Measurements from ENCODE around the gene TTYH2.

TTYH2 gene

DNA sequence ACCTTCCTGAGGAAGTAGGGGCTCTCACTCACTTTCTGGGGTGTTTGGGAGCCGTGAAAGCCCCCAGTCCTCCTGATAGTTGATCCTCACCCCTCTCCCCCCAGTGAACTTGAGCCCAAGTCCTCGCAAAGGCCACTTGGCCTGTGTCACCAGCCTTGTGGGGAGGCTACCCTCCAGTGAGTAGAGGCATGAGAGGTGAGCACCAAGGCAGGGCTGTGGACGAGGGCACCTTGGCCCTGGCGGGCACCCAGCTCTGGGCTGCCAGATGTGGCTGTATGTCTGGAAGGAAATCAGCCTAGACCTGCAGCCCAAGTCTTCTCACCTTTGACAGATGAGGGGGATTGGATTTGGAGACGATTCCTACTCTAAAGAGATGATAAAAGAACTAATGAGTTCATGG is 3.1 kb downstream of the TTYH2 start:
- no peak for DNase-seq (ENCODE audit: low read depth)

DNA sequence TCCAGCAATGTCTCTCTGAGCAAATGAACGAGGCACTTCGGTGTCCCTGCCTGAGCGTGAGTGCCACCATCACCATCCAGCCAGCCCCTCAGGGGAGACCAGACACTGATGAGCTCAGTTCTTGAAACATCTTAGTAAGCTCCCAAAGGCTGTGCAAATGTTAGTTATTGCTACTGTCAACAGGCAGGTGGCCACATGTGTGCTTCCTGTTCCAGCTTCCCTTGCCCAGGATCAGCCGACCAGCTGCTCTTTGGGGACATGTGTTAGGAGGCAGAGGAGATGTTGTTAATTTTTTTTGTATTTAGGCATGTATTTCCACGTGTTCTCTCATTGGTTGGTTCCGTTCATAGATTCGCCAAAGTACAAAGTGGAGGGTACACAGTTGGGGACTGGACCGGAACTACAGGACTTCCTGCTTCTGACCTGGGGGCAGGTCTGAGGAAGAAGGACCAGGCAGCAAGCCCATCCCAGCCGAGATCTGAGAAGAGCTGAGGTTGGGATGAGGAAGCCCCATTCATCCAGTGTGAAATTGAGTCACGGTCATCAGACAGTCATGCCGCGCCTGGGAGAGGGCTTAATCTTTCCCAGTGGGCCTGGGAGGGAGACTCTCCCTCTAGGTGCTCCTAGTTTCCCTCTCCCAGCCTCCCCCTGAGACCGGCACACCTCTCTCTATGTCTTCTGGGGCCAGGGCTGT is 3.8 kb downstream of the TTYH2 start:
- DNase-seq (ENCODE audit: low read depth) = no peak

DNA sequence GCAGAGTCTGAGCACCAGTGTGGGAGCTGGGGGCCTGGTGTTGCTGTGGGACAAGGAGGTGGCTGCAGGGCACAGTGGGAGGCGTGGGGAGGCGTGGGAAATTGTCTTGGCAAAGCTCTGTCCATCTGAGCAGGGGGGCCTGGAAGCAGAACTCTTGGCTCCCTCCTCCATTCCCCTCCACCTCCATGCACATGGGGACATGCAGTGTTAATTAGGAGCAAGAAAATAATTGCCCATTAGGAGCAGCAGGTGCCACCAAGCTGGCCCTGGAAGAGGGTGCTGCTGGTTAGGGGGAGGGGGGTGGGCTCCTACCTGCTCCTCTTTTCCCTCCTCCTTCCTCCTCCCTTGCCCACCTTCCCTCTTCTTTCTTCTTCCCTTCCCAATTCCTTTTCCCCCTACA is 4.5 kb downstream of the TTYH2 start:
- no peak for DNase-seq (ENCODE audit: low read depth)

DNA sequence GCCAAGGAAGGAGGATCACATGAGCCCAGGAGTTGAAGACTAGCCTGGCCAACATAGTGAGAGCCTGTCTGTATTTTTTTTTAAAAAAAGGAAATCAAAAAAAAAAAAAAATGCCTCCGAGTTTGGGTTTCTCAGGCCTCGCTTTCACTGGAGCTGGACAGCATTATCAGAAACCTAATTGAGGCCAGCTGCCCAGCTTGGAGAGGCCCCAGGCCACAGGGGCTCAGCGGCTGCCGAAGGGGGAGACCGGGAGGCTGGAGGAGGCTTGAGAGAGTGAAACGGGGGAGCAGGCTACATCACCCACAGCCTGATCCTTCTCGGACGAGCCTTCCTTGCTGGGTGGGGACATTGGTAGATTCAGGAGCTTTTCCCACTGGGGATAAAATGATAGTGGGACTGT is 5.1 kb downstream of the TTYH2 start:
- DNase-seq (ENCODE audit: low read depth) = no peak

DNA sequence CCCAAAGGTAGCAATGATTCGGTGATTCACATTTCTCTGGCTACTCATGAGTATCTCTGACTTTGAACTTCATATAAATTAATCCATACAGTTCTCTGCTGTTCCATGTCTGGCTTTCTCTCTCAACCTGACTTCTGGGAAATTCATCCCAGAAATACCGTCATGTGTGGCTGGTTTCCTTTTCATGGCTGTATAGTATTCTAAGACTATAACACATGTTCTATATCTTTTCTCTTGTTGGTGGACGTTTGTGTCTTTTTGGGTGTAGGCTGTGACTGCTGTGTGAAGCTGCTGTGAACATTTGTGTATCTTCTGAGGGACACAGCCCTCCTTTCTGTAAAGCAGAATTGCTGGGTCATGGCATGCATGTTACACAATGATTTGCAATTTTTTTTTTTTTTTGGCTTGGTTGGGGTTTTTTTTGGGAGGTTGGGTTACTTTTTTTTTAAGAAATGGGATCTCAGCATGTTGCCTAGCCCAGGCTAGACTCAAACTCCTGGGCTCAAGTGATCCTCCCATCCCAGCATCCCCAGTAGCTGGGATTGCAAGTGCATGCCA is 6.3 kb downstream of the TTYH2 start:
- DNase-seq (ENCODE audit: low read depth) = no peak

DNA sequence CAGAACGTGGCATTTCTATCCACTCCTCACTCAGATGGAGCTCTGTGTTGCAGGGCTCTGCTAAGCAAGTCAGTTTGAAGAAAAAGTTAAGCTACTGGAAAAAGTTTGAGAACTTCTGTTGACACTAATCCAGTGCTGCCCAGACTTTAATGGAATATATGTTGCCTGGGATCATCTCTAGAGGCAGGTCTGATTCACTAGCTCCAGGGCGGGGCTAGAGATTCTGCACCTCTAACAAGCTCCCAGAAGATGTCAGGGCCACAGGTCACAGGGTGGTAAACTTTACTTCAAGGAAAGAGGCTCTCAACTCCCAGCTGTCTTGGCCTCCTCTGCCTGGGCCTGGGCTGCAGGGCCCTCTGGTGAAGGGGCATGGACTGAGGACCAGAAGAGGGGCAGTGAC is 6.8 kb downstream of the TTYH2 start:
- DNase-seq (ENCODE audit: low read depth) = no peak

DNA sequence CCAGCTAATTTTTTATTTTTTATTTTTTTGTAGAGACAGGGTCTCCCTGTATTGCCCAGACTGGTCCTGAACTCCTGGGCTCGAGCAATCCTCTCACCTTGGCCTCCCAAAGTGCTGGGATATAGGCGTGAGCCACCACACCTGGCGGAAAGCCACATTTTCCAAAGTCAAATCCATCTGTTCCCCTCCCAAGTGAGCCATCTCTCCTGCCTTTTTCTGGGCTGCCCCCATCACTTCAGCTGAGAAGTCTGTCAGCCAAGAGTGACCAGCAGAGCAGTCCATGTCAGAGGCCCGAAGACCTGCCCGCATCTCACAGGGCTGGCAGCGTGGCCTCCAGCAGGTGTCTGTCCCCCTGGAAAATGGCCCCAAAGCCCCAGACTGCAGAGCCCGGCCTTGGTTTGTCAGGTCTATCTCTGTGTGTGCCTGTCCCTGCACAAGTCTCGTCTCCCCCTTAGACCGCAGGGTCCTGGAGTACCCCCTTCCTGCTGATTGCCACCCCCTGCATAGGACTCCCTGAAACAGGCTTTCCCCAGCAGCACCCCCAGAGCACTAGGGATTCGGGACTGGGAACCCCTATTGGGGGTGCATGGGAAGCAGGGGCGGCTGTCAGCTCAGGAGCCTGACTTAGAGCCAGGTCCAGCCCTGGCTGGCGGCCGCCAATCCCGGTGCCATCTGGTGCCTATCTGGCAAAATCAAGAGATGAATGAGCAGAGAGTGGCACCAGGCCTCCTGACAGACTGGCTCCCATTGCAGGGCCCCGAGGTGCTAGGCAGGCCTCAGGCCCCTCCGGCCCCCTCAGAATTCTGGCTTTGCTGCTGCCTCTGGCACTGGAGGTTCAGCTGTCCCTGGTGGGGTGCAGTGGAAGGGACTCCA is 7.8 kb downstream of the TTYH2 start:
- no peak for DNase-seq (ENCODE audit: low read depth)

DNA sequence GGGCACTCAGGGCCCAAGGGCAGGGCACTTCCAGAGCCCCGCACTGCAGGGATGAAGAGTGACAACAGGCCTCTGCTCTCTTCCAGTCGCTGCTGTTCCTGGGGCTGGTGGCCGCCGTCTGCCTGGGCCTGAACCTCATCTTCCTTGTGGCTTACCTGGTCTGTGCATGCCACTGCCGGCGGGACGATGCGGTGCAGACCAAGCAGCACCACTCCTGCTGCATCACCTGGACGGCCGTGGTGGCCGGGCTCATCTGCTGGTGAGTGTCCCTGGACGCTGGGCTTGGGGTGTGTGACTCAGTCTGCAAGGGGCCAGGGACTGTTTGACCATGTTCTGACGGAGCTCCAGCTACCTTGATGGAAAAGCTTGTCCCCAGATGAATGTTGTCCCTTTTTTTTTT is 9.0 kb downstream of the TTYH2 start:
- DNase-seq (ENCODE audit: low read depth) = no peak

DNA sequence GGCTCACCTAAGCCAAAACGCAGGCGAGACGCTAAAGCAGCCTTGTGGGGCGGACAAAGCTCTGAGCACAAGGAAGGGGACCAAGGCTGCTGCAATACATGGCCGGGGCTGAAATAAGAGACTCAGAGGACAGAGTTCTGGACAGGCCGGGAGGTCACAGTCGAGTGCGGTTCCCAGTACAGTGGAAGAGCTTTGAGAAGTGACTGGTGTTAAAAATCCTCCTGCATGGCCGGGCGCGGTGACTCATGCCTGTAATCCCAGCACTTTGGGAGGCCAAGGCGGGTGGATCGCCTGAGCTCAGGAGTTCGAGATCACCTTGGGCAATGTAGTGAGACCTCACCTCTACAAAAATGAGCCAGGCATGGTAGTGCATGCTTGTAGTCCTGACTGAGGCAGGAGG is 10.5 kb downstream of the TTYH2 start:
- DNase-seq (ENCODE audit: low read depth) = no peak

DNA sequence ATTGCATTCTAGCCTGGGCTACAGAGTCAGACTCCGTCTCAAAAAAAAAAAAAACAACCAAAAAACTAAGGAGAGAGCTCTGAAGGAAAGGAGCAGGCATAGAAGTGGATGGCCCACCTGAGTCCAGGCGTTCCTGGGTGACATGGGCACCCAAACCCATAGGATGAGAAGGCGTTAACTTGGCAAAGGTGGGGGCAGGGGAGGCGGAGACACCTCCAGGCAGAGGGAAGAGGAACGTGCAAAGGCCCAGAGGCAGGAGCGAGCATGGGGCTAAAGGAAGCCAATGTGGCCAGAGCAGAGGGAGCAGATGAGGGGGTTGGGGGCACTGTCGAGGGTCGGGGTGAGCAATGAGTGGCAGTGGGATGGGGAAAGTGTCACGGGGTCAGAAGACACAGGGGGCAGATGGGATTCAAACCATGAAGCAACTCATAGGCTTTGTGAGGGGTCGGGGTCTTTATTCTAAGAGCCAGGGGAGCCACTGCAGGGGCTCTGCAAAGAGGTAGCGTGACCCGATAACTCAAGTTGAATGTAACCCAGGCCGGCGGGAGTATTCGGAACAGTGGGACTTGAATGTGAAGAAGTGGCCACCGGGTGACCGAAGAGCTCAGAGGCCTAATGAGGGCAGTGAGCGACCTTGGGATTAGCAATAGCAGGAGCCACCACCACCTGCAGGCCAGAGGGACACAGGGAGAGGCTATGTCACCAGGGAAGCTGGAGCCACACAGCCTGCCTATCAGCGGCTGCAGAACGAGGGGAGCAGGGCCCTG is 11.8 kb downstream of the TTYH2 start:
- DNase-seq (ENCODE audit: low read depth) = no peak

DNA sequence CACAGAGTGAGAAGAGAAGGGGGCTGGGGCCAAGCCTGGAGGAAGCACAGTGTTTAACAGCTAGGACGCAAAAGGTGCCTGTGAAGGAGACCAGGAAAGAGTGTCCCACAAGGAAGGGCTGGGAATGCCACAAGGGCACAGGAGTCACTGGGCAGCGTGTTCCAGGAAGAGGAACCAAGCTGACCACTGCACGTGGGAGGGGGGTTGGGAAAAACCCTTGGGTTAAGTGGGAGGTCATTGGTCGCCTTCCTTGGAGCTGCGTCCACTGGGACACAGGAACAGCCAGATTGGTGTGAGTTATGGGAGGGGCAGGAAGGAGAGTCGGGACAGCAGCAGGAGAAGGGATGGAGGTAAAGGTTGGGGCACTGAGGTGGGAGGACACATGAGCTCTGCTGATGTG is 12.9 kb downstream of the TTYH2 start:
- DNase-seq (ENCODE audit: low read depth) = no peak

DNA sequence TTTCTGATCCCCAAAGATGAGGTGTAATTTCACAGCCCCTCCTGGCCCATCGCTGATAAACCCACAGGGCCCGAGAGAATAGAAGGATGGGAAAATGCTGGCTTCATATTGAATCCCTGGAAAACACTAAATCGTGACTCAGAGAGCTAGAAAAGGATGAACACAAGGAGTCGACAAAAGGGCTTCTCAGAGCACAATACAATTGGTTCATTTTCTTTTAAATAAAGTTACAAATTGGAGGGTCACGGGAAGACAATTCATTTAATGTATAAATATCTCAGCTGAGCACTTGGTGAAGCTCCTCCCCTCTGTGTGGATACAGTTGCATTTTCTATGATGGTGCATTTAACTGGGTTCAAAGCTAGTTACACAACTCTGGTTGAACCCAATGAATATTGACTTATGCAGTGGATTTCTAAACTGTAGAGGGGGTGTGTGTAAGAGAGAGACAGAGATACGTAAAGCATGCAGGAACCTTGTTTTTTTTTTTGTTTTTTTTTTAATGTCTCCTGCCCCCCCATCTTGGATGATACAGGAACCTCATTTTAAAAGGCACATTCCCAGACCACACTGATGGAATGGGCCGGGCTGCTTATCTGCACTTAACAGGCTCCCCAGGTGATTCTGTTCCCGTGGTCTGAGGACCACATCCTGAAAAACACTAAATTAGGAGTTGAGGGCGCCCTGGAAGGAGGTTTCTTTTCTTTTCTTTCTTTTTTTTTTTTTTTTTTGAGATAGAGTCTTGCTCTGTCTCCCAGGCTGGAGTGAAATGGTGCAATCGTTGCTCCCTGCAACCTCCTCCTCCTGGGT is 14.1 kb downstream of the TTYH2 start:
- no peak for DNase-seq (ENCODE audit: low read depth)

DNA sequence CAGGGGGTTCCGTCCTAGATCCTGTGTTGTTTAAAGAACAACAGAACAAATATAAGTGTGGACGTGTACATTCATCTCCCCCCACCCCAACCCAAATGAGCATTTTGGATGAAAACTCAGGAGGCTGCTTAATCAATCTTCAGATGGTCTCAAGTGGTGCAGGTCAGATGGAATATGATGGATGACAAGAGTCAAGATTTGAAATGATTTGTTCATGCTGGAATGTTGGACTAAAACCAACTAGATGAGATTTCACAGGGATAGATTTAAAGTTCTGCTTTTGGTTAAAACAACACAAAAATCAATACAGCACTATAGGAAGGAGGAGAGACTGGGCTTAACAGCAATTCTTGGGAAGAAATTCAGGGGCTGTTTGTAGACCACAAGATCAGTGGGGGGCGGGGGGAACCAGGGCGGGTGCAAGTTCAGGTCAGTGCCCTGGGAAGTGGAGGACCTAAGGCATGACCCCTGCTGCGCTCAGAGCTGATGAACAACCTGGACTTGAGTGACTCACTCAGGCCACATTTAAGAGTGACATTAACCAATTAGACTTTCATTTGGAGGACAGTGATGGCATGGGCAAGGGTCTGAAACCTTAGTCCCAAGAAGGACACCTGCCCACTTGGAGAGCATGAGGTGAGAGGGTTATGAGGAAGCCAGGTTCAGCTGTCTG is 15.1 kb downstream of the TTYH2 start:
- DNase-seq (ENCODE audit: low read depth) = no peak

DNA sequence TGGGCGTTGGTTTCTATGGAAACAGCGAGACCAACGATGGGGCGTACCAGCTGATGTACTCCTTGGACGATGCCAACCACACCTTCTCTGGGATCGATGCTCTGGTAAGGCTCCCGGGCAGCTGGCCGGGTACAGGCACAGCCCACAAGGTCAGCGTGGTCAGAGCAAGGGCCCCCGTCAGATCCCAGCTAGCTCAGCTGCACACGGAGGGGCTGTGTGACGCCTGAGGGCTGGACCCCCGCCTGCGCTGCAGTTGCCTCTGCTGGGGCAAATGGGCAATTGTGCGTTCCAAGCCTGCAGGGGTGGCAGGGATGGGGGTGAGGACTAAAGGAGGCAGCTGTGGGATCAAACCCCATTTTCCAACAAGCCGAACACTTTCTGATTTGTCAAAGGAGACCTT is 17.5 kb downstream of the TTYH2 start:
- DNase-seq (ENCODE audit: low read depth) = no peak

DNA sequence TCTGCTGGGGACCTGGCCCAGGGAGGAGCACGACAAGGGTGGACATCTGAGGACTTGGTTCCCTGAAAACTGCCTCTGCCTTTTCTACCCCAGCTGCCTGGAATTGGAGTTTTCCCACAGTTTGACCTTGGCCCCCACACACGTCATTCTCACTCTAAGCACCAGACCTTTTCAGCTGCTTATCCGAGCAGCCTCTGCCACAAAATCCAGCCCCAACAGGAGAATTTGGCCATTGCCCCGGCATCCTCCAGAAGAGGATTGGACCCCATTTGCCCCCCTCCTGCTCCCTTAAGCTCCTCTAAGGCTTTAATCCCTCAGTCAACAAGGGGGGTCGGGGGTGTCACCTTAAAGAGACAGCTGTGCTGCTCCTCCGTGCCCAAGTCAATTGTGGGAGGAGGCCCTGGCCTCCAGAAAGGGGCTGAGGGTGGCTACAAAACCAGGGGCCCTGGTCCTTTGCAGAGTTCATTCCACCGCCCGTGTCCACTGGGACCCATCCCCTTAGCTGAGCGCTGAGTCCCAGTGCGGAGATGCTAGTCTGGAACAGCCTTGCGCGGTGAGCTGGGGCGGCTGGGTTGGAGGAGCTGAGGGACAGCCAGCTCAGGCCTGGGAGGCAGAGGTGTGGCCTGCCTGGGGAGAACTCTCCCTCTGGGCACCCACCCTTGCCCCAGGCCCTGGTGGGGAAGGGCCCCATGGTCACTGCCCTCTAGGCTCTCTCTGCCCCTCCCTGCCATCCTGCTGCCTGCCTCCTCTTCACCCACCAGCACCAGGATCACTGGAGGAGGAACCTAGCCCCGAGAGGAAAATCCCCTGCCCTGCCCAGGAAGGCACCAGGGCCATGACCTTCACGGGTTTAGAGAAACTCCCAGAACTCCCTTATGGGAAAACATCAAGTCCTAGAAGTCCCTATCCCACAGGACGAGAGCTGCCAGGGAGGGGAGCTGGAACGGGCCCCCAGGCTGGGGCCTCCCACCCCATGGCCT is 18.8 kb downstream of the TTYH2 start:
- DNase-seq (ENCODE audit: low read depth) = no peak

DNA sequence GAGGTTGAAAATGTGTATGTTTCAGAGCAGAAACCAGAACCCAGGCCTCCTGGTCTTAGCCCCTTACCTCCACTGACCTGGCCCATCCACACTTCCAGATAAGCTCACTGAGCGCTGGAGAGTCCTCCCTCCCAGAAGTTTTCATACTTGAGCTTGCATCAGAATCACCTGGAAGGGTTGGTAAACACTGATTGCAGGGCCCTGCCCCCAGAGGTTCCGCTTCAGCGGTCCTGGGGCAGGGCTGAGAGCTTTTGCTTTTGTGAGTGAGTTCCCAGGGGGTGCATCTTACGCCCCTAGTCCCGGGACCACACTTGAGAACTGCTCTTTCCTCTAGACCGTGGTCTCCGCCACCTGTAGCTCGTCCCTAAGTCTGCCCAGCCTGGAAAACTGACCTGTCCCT is 20.6 kb downstream of the TTYH2 start:
- no peak for DNase-seq (ENCODE audit: low read depth)

DNA sequence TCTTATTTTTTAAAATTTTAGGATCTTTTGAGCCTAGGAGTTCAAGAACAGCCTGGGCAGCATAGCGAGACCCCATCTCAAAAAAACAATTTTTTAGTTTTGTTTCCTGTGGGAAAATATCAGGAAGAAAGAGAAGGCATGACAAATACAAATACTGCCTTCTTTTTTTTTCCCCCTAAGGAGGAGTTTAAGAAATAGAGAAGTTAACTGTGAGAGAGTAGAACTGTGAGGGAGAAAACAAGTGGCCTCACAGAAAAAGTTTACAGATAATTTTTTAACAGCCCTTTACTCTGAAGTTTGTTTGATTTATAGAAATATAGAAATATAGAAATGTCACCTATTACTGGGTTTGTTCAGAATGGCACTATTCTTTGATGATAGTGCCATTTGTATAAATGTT is 21.1 kb downstream of the TTYH2 start:
- no peak for DNase-seq (ENCODE audit: low read depth)

DNA sequence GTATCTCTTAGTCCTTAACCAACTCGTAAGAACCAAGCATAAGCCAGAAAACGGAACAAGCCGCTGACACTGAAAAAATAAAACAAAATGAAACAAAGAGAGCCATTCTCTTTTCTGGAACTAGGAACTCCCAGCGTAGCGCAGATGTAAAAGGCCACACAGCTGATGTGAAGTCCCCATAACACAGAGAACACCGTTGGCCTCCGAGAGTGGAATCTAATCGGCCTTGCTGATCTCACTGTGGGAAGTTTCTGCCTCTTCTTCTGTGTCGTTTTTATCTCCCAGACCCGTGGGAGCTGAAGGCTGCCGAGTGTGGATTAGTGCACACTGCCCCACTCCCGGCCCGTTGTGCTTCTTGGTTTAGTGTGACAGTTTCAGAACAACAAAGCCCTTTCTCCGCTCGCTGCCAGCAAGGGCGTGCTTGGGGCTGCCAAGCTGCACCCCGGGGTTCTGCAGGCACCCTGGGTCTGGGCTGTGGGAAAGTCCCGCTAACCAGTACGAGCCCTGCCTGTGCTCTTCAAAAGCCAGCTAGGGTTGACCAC is 21.7 kb downstream of the TTYH2 start:
- no peak for DNase-seq (ENCODE audit: low read depth)

DNA sequence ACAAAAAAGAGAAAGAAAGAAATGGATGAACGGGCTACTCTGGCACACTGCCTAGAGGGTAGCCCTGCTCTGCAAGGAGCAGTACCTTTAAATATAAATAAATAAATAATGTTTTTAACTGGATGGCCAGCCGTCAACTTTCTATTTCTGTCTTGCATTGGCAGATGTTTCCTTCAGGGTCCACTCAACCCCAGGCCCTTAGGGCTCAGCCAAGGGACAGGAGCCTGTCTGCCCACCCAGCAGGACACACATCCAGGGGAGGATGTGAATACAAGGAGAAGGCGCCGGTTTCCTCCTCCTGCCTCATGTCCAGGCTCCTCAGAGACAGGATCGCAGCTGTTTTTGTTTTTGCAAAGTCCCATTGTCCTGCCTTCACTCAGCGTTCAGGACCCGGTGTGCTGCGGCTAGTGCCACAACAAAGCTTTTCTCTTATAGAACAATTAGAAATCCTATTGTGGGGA is 22.6 kb downstream of the TTYH2 start:
- DNase-seq (ENCODE audit: low read depth) = no peak

DNA sequence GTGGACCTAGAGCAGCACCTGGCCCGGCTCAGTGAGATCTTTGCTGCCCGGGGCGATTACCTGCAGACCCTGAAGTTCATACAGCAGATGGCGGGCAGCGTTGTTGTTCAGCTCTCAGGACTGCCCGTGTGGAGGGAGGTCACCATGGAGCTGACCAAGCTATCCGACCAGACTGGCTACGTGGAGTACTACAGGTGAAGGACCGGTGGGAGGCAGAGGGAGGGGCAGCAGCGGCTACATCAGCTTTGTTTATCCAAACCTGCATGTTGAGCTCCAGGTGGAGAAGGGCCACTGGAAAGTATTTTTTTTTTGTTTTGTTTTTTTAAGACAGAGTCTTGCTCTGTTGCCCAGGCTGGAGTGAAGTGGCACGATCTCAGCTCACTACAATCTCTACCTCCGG is 23.9 kb downstream of the TTYH2 start:
- no peak for DNase-seq (ENCODE audit: low read depth)
